Mucosa of rectum (tissue), 2 donors: ENCODE data around the gene M6PR.
"Not testable (repeated sequence)": the region's sequence is repeated elsewhere in the genome, so short reads cannot be mapped to it uniquely, and the experiment has no call there.

Source experiments
- H3K27ac ChIP-seq, 2 donors: one replicate each; pipeline ENCODE4 v1.7.0; 2013; ENCODE audit warnings: inconsistent platforms in 2 of 2, low read depth in 2 of 2, low read length in 2 of 2
- H3K27me3 ChIP-seq, 2 donors: one replicate each; pipeline ENCODE4 v1.7.0; 2013; ENCODE audit warnings: low read length in 2 of 2; ENCODE audit not compliant: control insufficient read depth in 2 of 2, insufficient read depth in 2 of 2
- H3K36me3 ChIP-seq, 2 donors: one replicate each; pipeline ENCODE4 v1.7.0; 2013; ENCODE audit warnings: low read length in 2 of 2; ENCODE audit not compliant: control insufficient read depth in 2 of 2, insufficient read depth in 2 of 2
- H3K4me1 ChIP-seq, 2 donors: one replicate each; pipeline ENCODE4 v1.7.0; 2013; ENCODE audit warnings: low read length in 2 of 2, mild to moderate bottlenecking in 1 of 2; ENCODE audit not compliant: control insufficient read depth in 2 of 2, insufficient read depth in 2 of 2
- H3K4me3 ChIP-seq, 2 donors: one replicate each; pipeline ENCODE4 v1.7.0; 2013; ENCODE audit warnings: low read length in 2 of 2
- H3K9ac ChIP-seq, 2 donors: one replicate each; pipeline ENCODE4 v1.7.0; 2013; ENCODE audit warnings: low read length in 2 of 2, low read depth in 1 of 2, mild to moderate bottlenecking in 1 of 2
- H3K9me3 ChIP-seq, 2 donors: one replicate each; pipeline ENCODE4 v1.7.0; 2013; ENCODE audit warnings: low read length in 2 of 2; ENCODE audit not compliant: control insufficient read depth in 2 of 2
- donor health status: healthy.
- donor health status: Normal muscosa, but diverticular disease.

Gene M6PR

GRCh38 chr12:8951744-8952143, 2.3 kb upstream of the M6PR start:
- Histone ChIP-seq H3K4me3 (no peak overlapping the region), H3K4me1 (peaks cover 10 to 13% of the 10 kb centered on the region in 2 donors), H3K9me3 (no peaks in the 10 kb centered on the region), H3K36me3 (no peaks in the 10 kb centered on the region), H3K27ac (peak overlapping the region in 1 of 2 donors; percentile 5), H3K27me3 (no peaks in the 10 kb centered on the region), H3K9ac (no peak overlapping the region)

GRCh38 chr12:8950702-8951478, 1.4 kb upstream of the M6PR start:
- Histone ChIP-seq H3K27me3 (no peaks in the 10 kb centered on the region), H3K27ac (peak overlapping the region; percentile 99), H3K9ac (peak overlapping the region; percentile 93 to 96), H3K4me3 (peak overlapping the region; percentile 80 to 88), H3K9me3 (no peaks in the 10 kb centered on the region), H3K4me1 (peaks cover 10 to 13% of the 10 kb centered on the region in 2 donors), H3K36me3 (no peaks in the 10 kb centered on the region)

- Histone ChIP-seq H3K4me1 (peaks cover 10 to 13% of the 10 kb centered on the region in 2 donors), H3K4me3 (peak overlapping the region; percentile 80 to 88), H3K27ac (peak overlapping the region; percentile 99), H3K9me3 (no peaks in the 10 kb centered on the region), H3K9ac (peak overlapping the region; percentile 93 to 96), H3K27me3 (no peaks in the 10 kb centered on the region), H3K36me3 (peaks cover 7% of the 10 kb centered on the region in 2 donors)
Measured at GRCh38 chr12:8950221-8950527, 729 bp upstream of the M6PR start.

DNA sequence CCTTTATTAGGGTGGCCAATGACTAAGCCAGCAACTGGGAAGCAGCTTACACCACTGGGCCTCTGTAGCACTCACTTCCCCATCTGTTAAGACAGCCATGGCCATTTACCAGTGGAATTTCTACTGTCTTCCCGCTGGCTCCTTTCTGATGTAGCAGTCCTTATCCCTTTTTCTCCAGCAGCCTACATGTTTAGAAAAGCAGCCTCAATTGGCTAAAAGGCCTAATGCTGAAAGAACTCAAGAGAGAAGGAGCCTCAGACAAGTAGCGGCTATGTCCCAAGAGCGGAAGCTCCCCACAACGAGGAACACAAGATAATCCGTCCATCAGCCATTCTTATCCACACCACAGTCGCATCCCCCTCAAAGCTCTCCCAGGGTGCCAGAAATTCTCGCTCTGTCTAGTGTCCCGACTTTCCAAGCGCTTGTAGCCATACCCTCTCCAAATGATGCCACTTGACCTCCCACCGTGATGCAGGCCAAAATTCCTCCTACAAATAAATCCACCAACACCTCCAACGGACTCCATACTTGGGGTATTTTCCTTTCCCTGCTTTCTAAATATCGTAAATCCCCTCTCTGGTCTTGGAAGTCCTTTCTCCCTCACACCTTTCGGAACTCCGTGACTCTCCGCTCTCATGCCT, 624 bp downstream of the M6PR start:
- Histone ChIP-seq H3K36me3 (peaks cover 15 to 17% of the 10 kb centered on the region in 2 donors), H3K9me3 (no peaks in the 10 kb centered on the region), H3K4me3 (peak overlapping the region; percentile 80 to 88), H3K9ac (peak overlapping the region; percentile 93 to 96), H3K27ac (peak overlapping the region; percentile 99), H3K4me1 (peaks cover 10 to 13% of the 10 kb centered on the region in 2 donors), H3K27me3 (no peaks in the 10 kb centered on the region)

DNA sequence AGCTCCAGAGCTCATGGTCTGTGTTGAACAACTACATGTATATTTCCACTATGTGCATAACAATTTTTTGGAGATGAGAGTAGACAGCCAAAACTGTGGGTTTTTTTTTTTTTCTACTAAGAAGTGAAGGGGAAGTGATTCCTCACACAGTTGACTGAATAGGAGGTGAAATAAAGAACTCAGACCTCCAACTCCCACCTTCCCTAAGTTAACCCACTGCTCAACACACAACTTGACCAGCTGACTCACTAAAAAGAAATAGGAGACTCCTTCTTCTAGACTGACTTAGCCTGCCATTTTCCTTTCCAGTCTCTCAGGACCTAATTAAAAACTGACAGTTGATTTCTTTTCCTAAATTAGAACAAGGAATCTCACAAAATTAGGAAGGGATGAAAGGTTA, 1.7 kb downstream of the M6PR start:
- H3K4me3 ChIP-seq, result peak overlapping the region in 1 of 2 donors; percentile 38
- H3K4me1 ChIP-seq, result peaks cover 10 to 11% of the 10 kb centered on the region in 2 donors
- H3K36me3 ChIP-seq, result peaks cover 25 to 26% of the 10 kb centered on the region in 2 donors
- H3K9ac ChIP-seq, result no peak overlapping the region
- H3K27me3 ChIP-seq, result no peaks in the 10 kb centered on the region
- H3K27ac ChIP-seq, result no peak overlapping the region
- H3K9me3 ChIP-seq, result no peaks in the 10 kb centered on the region

DNA sequence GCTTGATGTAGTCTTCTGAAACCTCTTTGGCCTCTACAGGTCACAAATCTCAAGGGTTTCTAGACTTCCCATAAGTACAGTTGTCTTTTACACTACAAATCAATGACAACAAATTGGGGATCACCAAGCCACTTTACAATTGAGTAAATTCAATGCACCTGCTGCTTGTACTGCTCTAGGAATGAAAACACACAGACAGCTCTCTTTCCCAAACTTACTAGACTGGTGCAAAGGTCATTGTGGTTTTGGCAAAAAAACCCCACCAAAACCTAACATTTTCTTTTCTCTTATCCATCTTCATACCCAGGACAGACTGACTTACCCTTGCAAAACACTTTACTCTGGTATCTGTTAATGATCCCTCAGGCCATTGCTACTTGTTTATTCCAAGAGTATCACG, 2.7 kb downstream of the M6PR start:
- Histone ChIP-seq H3K27me3 (no peaks in the 10 kb centered on the region), H3K4me1 (peaks cover 10 to 11% of the 10 kb centered on the region in 2 donors), H3K4me3 (no peak overlapping the region), H3K9ac (no peak overlapping the region), H3K27ac (no peak overlapping the region), H3K9me3 (no peaks in the 10 kb centered on the region), H3K36me3 (peaks cover 34 to 35% of the 10 kb centered on the region in 2 donors)

DNA sequence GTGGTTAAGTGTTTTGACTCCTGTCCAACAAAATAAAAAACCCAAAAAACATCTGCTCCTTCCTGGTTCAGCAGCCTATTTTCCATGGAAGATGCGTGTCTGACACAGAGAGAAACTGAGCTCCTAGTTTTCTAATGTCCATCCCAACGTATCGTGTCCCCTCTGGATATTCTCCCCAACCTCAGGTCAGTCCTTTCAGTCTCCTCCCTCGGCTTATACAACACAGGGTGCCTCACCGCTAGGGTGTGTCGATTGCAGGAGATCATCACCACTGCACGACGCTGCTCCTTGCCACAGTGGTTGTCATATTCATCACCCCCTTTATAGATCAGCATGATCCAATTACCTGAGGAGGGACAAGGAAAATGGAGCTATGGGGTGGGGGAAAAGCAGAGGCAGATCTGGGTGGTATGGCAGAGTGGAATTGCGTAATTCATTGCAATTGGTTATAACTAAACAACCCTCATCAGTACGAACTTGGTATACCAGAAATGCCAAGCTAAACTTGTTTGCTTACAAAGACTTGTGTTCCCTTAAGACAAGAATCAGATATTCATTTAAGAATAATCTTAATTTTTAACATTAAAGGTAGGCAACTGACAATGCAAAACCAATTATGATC, 5.8 kb downstream of the M6PR start:
- Histone ChIP-seq H3K36me3 (peaks cover 38 to 40% of the 10 kb centered on the region in 2 donors), H3K4me3 (no peak overlapping the region), H3K27ac (no peak overlapping the region), H3K4me1 (peaks cover 2 to 5% of the 10 kb centered on the region in 2 donors), H3K9me3 (no peaks in the 10 kb centered on the region), H3K9ac (no peak overlapping the region), H3K27me3 (no peaks in the 10 kb centered on the region)

GRCh38 chr12:8941691-8942478, 7.6 kb downstream of the M6PR start:
- Histone ChIP-seq H3K4me1 (no peaks in the 10 kb centered on the region), H3K27ac (no peak overlapping the region), H3K4me3 (no peak overlapping the region), H3K9me3 (no peaks in the 10 kb centered on the region), H3K27me3 (no peaks in the 10 kb centered on the region), H3K36me3 (peaks cover 42 to 43% of the 10 kb centered on the region in 2 donors), H3K9ac (no peak overlapping the region)

GRCh38 chr12:8937842-8938442, 11.5 kb downstream of the M6PR start:
- not testable (repeated sequence) for H3K9ac ChIP-seq, H3K4me1 ChIP-seq, H3K4me3 ChIP-seq, H3K27ac ChIP-seq, H3K27me3 ChIP-seq, H3K9me3 ChIP-seq
- peaks cover 17 to 24% of the 10 kb centered on the region in 2 donors for H3K36me3 ChIP-seq
